K562 (cell line): ENCODE results near the gene TOR1AIP1. TPM values are rescaled to one million over a fixed set of nuclear protein-coding genes. Genes with fewer than 3 reads are reported as not detected.

Experiments used
- ATAC-seq: fragments of 200-7000 bp; cut with Tn5 transposase; 3 replicates; pipeline ENCODE4 v1.9.1; 2020; ENCODE audit warnings: moderate library complexity
- BruUV-seq: library from RNA; stranded (reverse); fragments of 400-500 nt; replicated peaks from 2 replicates; lab custom pipeline; 2021; lab: Mats Ljungman, UMichigan
- CTCF ChIA-PET: fragments of 300-600 bp; formaldehyde crosslinking; extraction: SDS; loops from one replicate; lab custom pipeline; 2021; ENCODE audit warnings: low intra/inter-chr PET ratio; lab: Yijun Ruan, JAX
- POLR2A ChIA-PET: fragments of 300-600, 350-650 bp; sonication (Branson Sonifier 250); formaldehyde crosslinking; extraction: SDS; loops from one replicate; lab custom pipeline; 2021; ENCODE audit warnings: antibody characterized with exemption, inconsistent platforms; lab: Yijun Ruan, JAX
- DNase-seq, 4 experiments: peaks; one replicate each; pipeline versions ENCODE4 v3.0.0 to v3.0.0-alpha.2; 2011 to 2018; ENCODE audit warnings: low spot score in 3 of 4, mixed read lengths in 3 of 4; ENCODE audit errors: extremely low read depth in 1 of 4
- FAIRE-seq: peaks from 2 replicates; lab custom pipeline; 2011; peaks lifted over from hg19 to GRCh38; lab: Jason Lieb, UNC
- H2AFZ ChIP-seq: 2 replicates; pipeline ENCODE4 v1.6.0; 2011; ENCODE audit warnings: low read depth, low read length, control low read depth, inconsistent platforms
- H3K27ac ChIP-seq: fragments of 200-600 bp; 3 replicates; pipeline ENCODE4 v1.8.0; 2011; ENCODE audit warnings: low read depth, mild to moderate bottlenecking, control low read depth, inconsistent platforms, low read length, moderate library complexity, mixed read lengths; ENCODE audit errors: extremely low read depth
- H3K27me3 ChIP-seq, 2 experiments: fragments of 300-600 bp in 1 of 2; 2 replicates in 1 of 2; 3 replicates in 1 of 2; pipeline versions ENCODE4 v1.6.0 to v1.8.0; 2011; ENCODE audit warnings: inconsistent platforms in 2 of 2, low read length in 2 of 2, mild to moderate bottlenecking in 1 of 2, mixed read lengths in 1 of 2, moderate library complexity in 1 of 2; ENCODE audit not compliant: control insufficient read depth in 2 of 2, insufficient read depth in 2 of 2
- H3K36me3 ChIP-seq: fragments of 300-600 bp; 3 replicates; pipeline ENCODE4 v1.8.0; 2011; ENCODE audit warnings: mild to moderate bottlenecking, low read length, inconsistent platforms; ENCODE audit not compliant: control insufficient read depth, insufficient read depth
- H3K4me1 ChIP-seq, 2 experiments: fragments of 200-600 bp in 1 of 2; replicated peaks in 1 of 2; 2 replicates in 1 of 2; 3 replicates in 1 of 2; pipeline versions ENCODE4 v1.5.1 to v1.8.0; 2011; ENCODE audit warnings: inconsistent platforms in 2 of 2, low read length in 2 of 2, mild to moderate bottlenecking in 1 of 2, mixed read lengths in 1 of 2, moderate library complexity in 1 of 2; ENCODE audit not compliant: control insufficient read depth in 2 of 2, insufficient read depth in 2 of 2
- H3K4me2 ChIP-seq: 2 replicates; pipeline ENCODE4 v1.6.1; 2011; ENCODE audit warnings: low read length, control low read depth, inconsistent platforms, mixed read lengths; ENCODE audit not compliant: insufficient read depth
- H3K4me3 ChIP-seq: fragments of 200-600 bp; sonication (generic), shearing (Covaris generic); 2 replicates; pipeline ENCODE4 v1.5.1; 2016; ENCODE audit warnings: control low read depth, inconsistent platforms
- H3K79me2 ChIP-seq: fragments of 200-600 bp; 3 replicates; pipeline ENCODE4 v1.8.0; 2011; ENCODE audit warnings: low read length, inconsistent platforms; ENCODE audit not compliant: control insufficient read depth, insufficient read depth
- H3K9ac ChIP-seq, 2 experiments: 2 replicates each; pipeline versions ENCODE4 v1.6.0 to v1.6.1; 2011; ENCODE audit warnings: low read depth in 2 of 2, low read length in 2 of 2, control low read depth in 1 of 2, inconsistent platforms in 1 of 2, mild to moderate bottlenecking in 1 of 2, mixed read lengths in 1 of 2; ENCODE audit not compliant: insufficient read depth in 1 of 2
- H3K9me1 ChIP-seq: one replicate; pipeline ENCODE4 v1.6.0; 2011; ENCODE audit warnings: inconsistent platforms, mild to moderate bottlenecking, low read length, moderate library complexity; ENCODE audit not compliant: control insufficient read depth, insufficient read depth
- H3K9me3 ChIP-seq: replicated peaks from 2 replicates; pipeline ENCODE4 v1.5.1; 2011; ENCODE audit warnings: low read depth, low read length, inconsistent platforms; ENCODE audit not compliant: control insufficient read depth, insufficient read depth
- H4K20me1 ChIP-seq: replicated peaks from 2 replicates; pipeline ENCODE4 v1.6.1; 2011; ENCODE audit warnings: low read length, inconsistent platforms, mixed read lengths; ENCODE audit not compliant: control insufficient read depth, insufficient read depth
- ATF7 ChIP-seq: fragments of 450-650 bp; IDR thresholded peaks from 2 replicates; pipeline ENCODE4 v1.7.1; 2014; ENCODE audit warnings: mild to moderate bottlenecking, moderate library complexity
- ESRRB ChIP-seq: fragments of 250-450 bp; sonication (Bioruptor Pico); IDR thresholded peaks from 2 replicates; pipeline ENCODE4 v1.5.0; 2020; ENCODE audit warnings: mild to moderate bottlenecking, moderate library complexity, borderline replicate concordance
- FOSL1 ChIP-seq: fragments of 200-800 bp; sonication (Bioruptor generic); conservative IDR thresholded peaks from 2 replicates; pipeline ENCODE4 v1.6.1; 2016; ENCODE audit warnings: missing genetic modification characterization, missing compliant biosample characterization
- HNRNPUL1 ChIP-seq: fragments of 200-400 bp; formaldehyde crosslinking; IDR thresholded peaks from 2 replicates; pipeline ENCODE4 v1.6.1; 2017; ENCODE audit warnings: low read length
- MAFG ChIP-seq: fragments of 450-650 bp; conservative IDR thresholded peaks from 2 replicates; pipeline ENCODE4 v1.6.1; 2016; ENCODE audit warnings: missing genetic modification characterization, missing compliant biosample characterization
- MIER1 ChIP-seq: fragments of 450-650 bp; IDR thresholded peaks from 2 replicates; pipeline ENCODE4 v1.6.1; 2016; ENCODE audit warnings: antibody characterized with exemption, mild to moderate bottlenecking, low read depth
- POLR2G ChIP-seq: fragments of 200-400 bp; formaldehyde crosslinking; IDR thresholded peaks from 2 replicates; pipeline ENCODE4 v1.6.1; 2017; ENCODE audit warnings: low read depth, mild to moderate bottlenecking, antibody characterized with exemption, low read length, moderate library complexity
- SMARCC2 ChIP-seq: fragments of 450-650 bp; IDR thresholded peaks from 2 replicates; pipeline ENCODE4 v1.6.1; 2017; ENCODE audit warnings: antibody characterized with exemption, moderate library complexity, mild to moderate bottlenecking, low read depth
- SNRNP70 ChIP-seq: fragments of 200-400 bp; formaldehyde crosslinking; optimal IDR thresholded peaks from 2 replicates; pipeline ENCODE3; 2017; ENCODE audit warnings: low read depth, low read length
- TAF9B ChIP-seq: fragments of 450-650 bp; IDR thresholded peaks from 2 replicates; pipeline ENCODE4 v1.6.1; 2018; ENCODE audit warnings: mild to moderate bottlenecking; ENCODE audit not compliant: partially characterized antibody
- THRAP3 ChIP-seq: fragments of 450-650 bp; IDR thresholded peaks from 2 replicates; pipeline ENCODE4 v1.6.1; 2016; ENCODE audit warnings: mild to moderate bottlenecking, inconsistent platforms, borderline replicate concordance
- ZEB2 ChIP-seq: fragments of 450-650 bp; IDR thresholded peaks from 2 replicates; pipeline ENCODE4 v1.6.1; 2016
- ZNF316 ChIP-seq: fragments of 450-650 bp; IDR thresholded peaks from 2 replicates; pipeline ENCODE4 v1.6.1; 2016
- WGBS: fragments of 100-300 bp; shearing (Covaris generic); methylation state at CpG from one replicate; pipeline ENCODE4 v1.1.6; 2016; ENCODE audit warnings: low coverage, mixed read lengths; ENCODE audit not compliant: insufficient coverage; ENCODE audit errors: missing lambda C conversion rate; 5-methylcytosine and 5-hydroxymethylcytosine counted together
- in situ Hi-C: fragments of 300-500 bp; cut with MboI; formaldehyde crosslinking; loops from 4 replicates; pipeline ENCODE4 v1.15.0; 2018; ENCODE audit warnings: inconsistent platforms, mixed read lengths
- intact Hi-C: fragments of 100-400 bp; cut with micrococcal nuclease; formaldehyde crosslinking; loops from 2 replicates; pipeline ENCODE4 v1.14.2; 2022
- polyA plus RNA-seq, 8 experiments: library from polyadenylated mRNA; depleted of rRNA in 4 of 8; stranded (reverse) in 5 of 8; unstranded in 3 of 8; fragments of >200 nt; fragmentation: Nextera tagmentation in 2 of 8; fragmentation: Illumina TruSeq in 1 of 8; extraction: Ambion mirVana in 2 of 8; extraction: Trizol in 1 of 8; gene quantifications; 2 replicates each; pipeline versions ENCODE4 v1.2.1 to v1.2.3, GENCODE V29; 2011 to 2014; ENCODE audit warnings: inconsistent platforms in 1 of 8, missing spikeins in 1 of 8
- total RNA-seq, 7 experiments: library from RNA; depleted of rRNA in 6 of 7; stranded (reverse); fragments of >200 nt in 6 of 7; fragmentation: Illumina TruSeq in 2 of 7; extraction: Trizol in 2 of 7; gene quantifications; 2 replicates each; pipeline versions ENCODE4 v1.2.1 to v1.2.3, GENCODE V29; 2011 to 2021; ENCODE audit warnings: low replicate concordance in 1 of 7
- TF ChIP-seq, protein P1 (sequence below): fragments of 250-450 bp; sonication (Bioruptor Pico); IDR thresholded peaks from 2 replicates; pipeline ENCODE4 v1.5.0; 2020; ENCODE audit warnings: mild to moderate bottlenecking
- TF ChIP-seq, protein P2 (sequence below): fragments of 250-450 bp; sonication (Bioruptor Pico); IDR thresholded peaks from 2 replicates; pipeline ENCODE4 v1.4.0; 2020; ENCODE audit warnings: mild to moderate bottlenecking, moderate library complexity
- TF ChIP-seq, protein P3 (sequence below): fragments of 450-650 bp; IDR thresholded peaks from 2 replicates; pipeline ENCODE4 v1.6.1; 2016; ENCODE audit warnings: missing biosample characterization, missing genetic modification characterization

Gene TOR1AIP1
- total and polyA plus RNA-seq, 9 of the 15 experiments (the other 6 are each of a cell fraction or from before 2014, with no cell fraction given) = 18.1 to 46.9 (median 35.5) TPM

DNA sequence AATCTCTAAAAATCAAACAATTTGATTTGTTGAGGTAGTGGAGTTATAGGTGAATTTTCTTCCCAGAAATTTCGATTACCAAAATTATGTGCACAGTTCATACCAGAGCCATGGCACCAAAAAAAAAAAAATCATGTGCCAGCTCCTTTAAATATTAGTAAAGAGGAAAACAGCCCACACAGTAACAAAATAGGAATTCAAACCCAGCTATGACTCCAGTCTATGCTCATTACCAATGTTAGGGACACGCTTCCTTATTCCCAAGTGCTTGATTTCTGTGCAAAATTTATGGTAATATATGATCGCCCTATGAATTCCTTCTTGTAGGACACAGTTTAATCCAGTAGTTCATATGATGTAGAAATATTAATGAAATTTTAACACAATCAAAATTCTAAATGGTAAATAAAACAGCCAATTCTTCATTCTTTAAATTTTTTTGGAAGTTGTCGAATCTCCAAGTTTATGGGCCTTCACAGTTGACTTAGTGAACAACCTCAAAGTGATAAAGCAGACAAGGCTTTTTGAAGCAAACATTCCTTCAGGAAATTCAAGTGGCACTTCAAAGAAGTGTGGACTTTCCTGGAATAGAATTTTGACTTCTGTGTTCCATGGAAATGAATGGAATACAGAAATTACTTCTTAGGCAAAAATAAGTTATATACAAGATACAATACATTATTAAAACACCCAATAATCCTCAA lies 6.3 kb upstream of the TOR1AIP1 start (continued):
- TF ChIP-seq, protein P1, sequence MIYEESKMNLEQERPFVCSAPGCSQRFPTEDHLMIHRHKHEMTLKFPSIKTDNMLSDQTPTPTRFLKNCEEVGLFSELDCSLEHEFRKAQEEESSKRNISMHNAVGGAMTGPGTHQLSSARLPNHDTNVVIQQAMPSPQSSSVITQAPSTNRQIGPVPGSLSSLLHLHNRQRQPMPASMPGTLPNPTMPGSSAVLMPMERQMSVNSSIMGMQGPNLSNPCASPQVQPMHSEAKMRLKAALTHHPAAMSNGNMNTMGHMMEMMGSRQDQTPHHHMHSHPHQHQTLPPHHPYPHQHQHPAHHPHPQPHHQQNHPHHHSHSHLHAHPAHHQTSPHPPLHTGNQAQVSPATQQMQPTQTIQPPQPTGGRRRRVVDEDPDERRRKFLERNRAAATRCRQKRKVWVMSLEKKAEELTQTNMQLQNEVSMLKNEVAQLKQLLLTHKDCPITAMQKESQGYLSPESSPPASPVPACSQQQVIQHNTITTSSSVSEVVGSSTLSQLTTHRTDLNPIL (CRISPR knock-in tag) = no peak
- TF ChIP-seq, protein P2, sequence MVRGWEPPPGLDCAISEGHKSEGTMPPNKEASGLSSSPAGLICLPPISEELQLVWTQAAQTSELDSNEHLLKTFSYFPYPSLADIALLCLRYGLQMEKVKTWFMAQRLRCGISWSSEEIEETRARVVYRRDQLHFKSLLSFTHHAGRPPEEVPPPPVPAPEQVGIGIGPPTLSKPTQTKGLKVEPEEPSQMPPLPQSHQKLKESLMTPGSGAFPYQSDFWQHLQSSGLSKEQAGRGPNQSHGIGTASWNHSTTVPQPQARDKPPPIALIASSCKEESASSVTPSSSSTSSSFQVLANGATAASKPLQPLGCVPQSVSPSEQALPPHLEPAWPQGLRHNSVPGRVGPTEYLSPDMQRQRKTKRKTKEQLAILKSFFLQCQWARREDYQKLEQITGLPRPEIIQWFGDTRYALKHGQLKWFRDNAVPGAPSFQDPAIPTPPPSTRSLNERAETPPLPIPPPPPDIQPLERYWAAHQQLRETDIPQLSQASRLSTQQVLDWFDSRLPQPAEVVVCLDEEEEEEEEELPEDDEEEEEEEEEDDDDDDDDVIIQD (CRISPR knock-in tag) = no peak

DNA sequence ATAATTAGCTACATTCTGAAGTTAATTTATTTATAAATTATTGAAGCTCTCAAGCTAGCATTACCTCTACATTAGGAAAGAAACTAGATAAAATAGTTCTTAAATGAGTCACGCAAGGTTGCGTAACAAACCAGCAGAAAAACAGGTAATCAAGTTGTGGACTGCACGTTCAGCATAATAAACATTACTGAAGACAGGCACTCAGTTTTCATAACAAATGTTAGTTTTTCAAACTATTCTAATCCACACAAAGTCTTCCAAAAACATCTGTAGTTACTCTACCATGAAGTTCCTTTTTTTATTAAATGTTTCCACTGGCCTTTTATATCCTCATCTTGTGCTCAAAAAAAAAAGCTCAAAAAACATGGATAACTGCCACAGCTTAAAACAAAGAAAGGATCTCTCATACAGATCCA lies 5.8 kb upstream of the TOR1AIP1 start:
- no peak overlapping the region for H2AFZ ChIP-seq
- peaks cover 46% of the 10 kb centered on the region for H3K36me3 ChIP-seq
- BruUV-seq = no TSS peak
- ATAC-seq (peak; percentile 3; the same call in 1 of the 3 replicates), DNase-seq (peak in 1 of 4 experiments; percentile 60), FAIRE-seq (no peak)
- peak overlapping the region; percentile 81; the same call in 2 of the 3 replicates for H3K27ac ChIP-seq
- peak overlapping the region; percentile 96 for H3K4me2 ChIP-seq
- 9% methylated on average over 3 of the region's 3 CpGs for WGBS
- peak overlapping the region; percentile 71 for H3K4me3 ChIP-seq
- no peaks in the 10 kb centered on the region for H3K27me3 ChIP-seq
- H3K9ac ChIP-seq = peak overlapping the region in 1 of 2 experiments; percentile 86; a peak in 3 of 4 replicates
- no peaks in the 10 kb centered on the region for H3K9me3 ChIP-seq
- no peaks in the 10 kb centered on the region for H3K9me1 ChIP-seq
- ChIA-PET CTCF (no interaction called here), POLR2A (interaction anchor here (0.5 to 2.8 kb wide), 5 partner anchors 9 to 750 kb away, joined by 3 to 7 read pairs (median 4); no protein-coding TSS in a partner anchor)
- H4K20me1 ChIP-seq = no peaks in the 10 kb centered on the region
- peaks cover 77% of the 10 kb centered on the region for H3K79me2 ChIP-seq
- intact Hi-C loops = loop anchor here (5.0 kb wide), 1 partner anchor 281 kb away; no protein-coding TSS in a partner anchor
- peaks cover 11 to 14% of the 10 kb centered on the region in 2 experiments; a peak in 3 of 5 replicates for H3K4me1 ChIP-seq
- in situ Hi-C loops = no loop called here
- no peak for TF ChIP-seq THRAP3
- TF ChIP-seq HNRNPUL1 = no peak
- no peak for TF ChIP-seq POLR2G
- TF ChIP-seq ZNF316 = peak; percentile 17; the same call in 1 of the 2 replicates
- TF ChIP-seq SMARCC2 = peak; percentile 79; the same call in 1 of the 2 replicates
- TF ChIP-seq ZEB2 = peak; percentile 89
- no peak for TF ChIP-seq ESRRB (CRISPR knock-in tag)
- peak; percentile 60 for TF ChIP-seq ATF7
- peak; percentile 35 for TF ChIP-seq MAFG
- TF ChIP-seq FOSL1 = peak; percentile 98
- TF ChIP-seq, protein P3, sequence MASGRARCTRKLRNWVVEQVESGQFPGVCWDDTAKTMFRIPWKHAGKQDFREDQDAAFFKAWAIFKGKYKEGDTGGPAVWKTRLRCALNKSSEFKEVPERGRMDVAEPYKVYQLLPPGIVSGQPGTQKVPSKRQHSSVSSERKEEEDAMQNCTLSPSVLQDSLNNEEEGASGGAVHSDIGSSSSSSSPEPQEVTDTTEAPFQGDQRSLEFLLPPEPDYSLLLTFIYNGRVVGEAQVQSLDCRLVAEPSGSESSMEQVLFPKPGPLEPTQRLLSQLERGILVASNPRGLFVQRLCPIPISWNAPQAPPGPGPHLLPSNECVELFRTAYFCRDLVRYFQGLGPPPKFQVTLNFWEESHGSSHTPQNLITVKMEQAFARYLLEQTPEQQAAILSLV (tag) = peak; percentile 68; the same call in 1 of the 2 replicates
- no peak for TF ChIP-seq MIER1
- TF ChIP-seq SNRNP70 = no peak
- peak; percentile 47 for TF ChIP-seq TAF9B
